GM10266 (cell line): Measurements from ENCODE around the gene GRK1.

Experiments
- DNase-seq: peaks from one replicate; pipeline ENCODE4 v3.0.0; 2012; ENCODE audit errors: extremely low spot score
- TF ChIP-seq, protein P1 (sequence below): IDR thresholded peaks from 2 replicates; pipeline ENCODE4 v1.5.1; 2012; ENCODE audit warnings: mild to moderate bottlenecking, low read depth; ENCODE audit not compliant: control insufficient read depth, insufficient read depth; ENCODE audit errors: missing control alignments

GRK1 gene

GRCh38 chr13:113770441-113770840, 103.4 kb downstream of the GRK1 start:
- DNase-seq, result no peak
- TF ChIP-seq, protein P1, sequence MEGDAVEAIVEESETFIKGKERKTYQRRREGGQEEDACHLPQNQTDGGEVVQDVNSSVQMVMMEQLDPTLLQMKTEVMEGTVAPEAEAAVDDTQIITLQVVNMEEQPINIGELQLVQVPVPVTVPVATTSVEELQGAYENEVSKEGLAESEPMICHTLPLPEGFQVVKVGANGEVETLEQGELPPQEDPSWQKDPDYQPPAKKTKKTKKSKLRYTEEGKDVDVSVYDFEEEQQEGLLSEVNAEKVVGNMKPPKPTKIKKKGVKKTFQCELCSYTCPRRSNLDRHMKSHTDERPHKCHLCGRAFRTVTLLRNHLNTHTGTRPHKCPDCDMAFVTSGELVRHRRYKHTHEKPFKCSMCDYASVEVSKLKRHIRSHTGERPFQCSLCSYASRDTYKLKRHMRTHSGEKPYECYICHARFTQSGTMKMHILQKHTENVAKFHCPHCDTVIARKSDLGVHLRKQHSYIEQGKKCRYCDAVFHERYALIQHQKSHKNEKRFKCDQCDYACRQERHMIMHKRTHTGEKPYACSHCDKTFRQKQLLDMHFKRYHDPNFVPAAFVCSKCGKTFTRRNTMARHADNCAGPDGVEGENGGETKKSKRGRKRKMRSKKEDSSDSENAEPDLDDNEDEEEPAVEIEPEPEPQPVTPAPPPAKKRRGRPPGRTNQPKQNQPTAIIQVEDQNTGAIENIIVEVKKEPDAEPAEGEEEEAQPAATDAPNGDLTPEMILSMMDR, result no peak

DNA sequence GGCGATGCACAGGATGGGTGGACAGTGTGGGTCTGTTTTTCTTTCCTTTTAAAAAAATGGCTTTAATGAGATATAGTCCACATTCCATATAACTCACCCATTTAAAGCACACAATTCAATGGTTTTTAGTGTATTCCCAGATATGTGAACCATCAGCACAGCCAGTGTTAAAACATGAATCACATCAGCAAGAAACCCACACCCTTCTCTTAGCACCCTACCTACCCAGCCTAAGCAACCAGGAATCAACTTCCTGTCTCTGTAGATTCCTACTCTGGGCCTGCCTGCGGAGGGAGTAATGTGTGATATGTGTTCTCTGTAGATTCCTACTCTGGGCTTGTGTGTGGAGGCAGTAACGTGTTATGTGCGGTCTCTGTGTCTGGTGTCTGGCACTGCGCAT, 103.9 kb downstream of the GRK1 start:
- TF ChIP-seq, protein P1, result no peak
- no peak for DNase-seq

DNA sequence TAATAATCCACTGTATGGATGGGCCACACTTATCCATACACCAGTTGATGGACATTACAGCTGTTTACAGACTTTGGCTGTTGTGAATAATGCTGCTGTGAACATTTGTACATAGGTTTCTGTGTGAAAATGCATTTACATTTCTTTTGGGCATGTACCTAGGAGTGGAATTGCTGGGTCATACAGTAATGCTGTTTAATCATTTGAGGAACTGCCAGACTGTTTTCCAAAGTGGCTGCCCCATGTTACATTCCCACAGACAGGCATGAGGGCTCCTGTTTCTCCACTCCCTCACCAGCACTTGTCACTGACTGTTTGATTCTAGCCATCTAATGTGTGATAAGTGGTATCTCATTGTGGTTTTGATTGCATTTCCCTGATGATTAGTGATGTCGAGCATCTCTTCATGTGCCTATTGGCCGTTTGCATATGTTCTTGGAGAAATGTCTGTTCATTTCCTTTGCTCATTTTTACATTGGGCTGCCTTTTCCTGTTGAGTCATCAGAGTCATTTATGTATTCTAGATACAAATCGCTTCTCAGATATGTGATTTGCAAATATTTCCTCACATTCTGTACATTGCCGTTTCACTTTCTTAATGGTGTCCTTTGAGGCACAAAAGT, 104.8 kb downstream of the GRK1 start:
- DNase-seq, result no peak
- TF ChIP-seq, protein P1, result no peak

GRCh38 chr13:113774177-113775107, 107.4 kb downstream of the GRK1 start:
- TF ChIP-seq, protein P1, result no peak
- DNase-seq, result no peak

DNA sequence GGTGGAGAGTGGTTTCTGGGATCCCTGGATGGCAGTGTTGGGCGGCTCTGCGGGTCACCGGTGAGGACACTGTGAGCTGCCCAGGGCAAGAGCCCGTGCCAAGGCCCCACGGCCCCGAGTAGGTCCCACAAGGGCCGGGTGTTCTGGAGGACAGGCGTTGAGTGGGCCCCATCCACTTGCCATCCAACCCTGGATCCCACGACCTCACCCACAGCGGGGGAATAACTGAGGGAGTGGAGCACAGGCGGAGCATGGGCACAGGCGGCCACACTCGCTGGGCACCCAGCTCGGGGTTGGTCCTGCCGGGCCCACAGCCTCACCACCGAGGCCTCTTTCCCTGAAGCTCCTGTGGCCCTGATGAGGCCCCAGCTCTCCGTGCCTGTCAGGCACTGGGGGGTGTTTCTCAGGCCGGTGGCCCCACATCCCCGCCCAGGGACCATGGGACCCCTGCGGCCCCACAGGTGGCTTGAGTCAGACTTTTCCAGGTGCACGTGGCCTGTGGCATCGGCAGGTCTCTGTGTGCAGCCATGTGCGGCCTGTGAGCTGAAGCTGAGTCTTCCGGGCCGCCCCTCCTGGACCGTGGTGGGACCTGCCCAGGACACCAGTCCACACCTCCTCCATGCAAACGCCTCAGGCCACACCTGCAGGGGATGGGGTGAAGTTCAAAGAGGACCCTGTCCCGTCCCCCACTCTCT, 108.6 kb downstream of the GRK1 start:
- TF ChIP-seq, protein P1, result no peak
- no peak for DNase-seq

DNA sequence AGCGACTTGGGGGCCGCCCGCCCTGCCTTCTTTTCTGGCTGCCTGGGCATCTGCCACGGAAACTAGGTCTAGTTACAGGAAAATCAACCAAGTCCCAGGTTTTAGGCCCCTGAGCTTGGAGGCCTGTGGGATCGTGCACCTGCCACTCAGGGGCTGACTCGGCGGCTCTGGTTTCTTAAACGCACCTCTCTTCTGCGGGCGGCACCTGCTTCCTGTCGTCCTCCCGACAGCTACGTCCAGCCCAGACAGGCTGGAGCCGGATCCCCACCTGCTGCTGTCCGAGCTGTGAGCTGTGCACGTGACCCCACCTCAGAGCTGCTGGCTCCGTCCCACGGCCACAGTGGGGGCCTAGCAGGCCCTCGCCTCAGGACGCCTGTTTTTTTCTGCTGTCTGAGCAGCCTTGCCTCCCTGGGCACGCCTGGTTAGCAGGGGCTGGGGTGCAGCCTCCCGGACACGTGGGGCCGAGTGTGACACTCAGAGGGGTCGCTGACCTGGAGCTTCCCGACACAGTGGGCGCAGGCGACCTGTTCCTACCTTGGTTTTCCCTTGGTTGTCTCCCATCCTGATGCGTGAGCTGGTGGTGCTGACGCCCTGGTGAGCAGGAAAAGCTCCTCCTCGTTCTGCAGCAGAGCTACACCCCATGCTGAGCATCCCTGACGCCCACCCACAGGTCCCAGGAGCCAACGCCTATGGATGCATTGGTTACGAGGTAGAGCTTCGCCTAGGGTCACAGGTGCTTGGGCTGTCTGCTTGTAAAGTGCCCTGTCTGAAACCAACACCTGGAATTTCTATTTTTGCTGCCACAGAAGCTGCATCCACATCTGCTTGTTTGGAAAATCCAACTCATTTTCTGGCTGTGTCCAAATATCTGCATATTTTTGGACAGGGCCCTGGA, 109.5 kb downstream of the GRK1 start:
- TF ChIP-seq, protein P1, result no peak
- DNase-seq, result no peak
